Glomerular visceral epithelial cell (primary cell): Measurements from ENCODE around the gene PXMP2.
A peak's percentile ranks its signal among the peaks of the same experiment; 100 is the strongest.

ENCODE experiments used
- DNase-seq: peaks from one replicate; pipeline ENCODE4 v3.0.0-alpha.2; 2016; ENCODE audit errors: extremely low spot score

PXMP2 gene

GRCh38 chr12:132687211-132688164 is at the start of gene PXMP2, which contains the start of gene POLE:
Gene PXMP2, plus strand, starts transcription at chr12:132687587. Its CDS starts 84 bp downstream, at chr12:132687671.
Gene POLE, minus strand, starts transcription at chr12:132687342. Its CDS starts 27 bp downstream, at chr12:132687315.
- DNase-seq: peak; percentile 96

- no peak for DNase-seq
These were observed 49.6 kb upstream of the PXMP2 start for GRCh38 chr12:132637811-132638210.

- DNase-seq: peak; percentile 58
These were observed 48.6 kb upstream of the PXMP2 start for GRCh38 chr12:132638541-132639408.

DNA sequence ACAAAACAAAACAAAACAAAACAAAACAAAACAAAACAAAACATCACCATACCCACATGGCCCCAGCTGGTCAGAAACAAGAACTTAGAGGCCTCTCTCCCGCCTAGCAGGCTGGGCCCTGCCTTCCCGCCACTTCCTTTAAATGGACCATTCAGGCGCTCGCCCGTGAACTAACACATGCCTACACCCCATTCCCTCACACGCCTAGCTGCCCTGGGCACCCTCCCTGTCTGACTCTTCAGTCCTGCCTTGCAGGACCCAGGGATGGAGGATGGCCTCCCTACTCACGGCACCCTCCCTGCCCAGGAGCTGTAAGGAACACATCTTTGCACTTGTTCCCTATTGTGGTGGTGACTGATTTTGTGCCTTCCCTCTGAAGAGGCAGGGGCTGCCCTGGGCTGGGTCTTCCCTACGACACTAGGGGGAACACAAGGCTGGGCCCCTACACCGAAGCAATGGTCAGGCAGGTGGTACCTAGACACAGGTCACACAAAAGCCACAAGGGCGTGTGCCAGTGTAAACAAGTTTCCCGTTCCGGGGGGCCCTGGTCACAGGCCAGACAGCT is 47.3 kb upstream of the PXMP2 start:
- DNase-seq: no peak

- no peak for DNase-seq
These were observed 46.5 kb upstream of the PXMP2 start for GRCh38 chr12:132640936-132641335.

DNA sequence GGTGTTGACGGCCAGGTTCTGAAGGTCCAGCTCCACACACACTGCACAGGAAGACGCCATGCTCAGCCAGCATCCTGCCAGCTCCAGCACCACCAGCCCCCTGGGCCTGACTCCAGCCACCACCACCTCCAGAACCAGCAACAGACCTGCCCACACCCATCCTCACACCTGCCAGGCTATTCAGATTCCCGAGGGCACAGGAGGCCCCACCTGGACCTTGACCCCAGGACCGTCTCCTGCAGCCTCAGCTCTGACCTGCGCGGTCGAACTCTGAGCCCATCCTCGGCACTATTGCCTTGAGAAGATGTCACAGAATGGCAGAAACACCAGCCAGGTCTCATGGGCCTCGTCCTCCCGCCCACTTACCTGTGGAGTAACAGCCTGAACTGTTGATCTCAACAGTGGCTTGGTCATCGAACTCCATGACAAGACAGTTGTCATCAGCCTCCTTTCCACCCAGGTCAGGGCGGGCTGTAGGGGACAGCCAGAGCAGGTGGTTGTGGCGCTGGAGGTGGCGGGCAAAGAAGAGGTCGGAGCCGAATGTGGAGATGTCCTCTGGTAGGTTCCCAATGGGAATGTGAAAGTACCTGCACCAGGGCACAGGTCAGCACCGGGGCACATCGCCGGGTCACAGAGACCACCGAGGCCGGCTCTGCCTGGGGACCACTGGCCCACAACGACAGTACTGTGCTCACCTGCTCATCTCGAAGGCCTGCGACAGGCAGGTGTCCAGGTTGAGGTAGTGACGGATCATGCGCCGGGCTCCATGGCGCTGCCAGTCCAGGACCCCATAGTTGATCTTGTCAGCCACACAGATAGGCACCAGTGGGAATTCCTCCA is 45.4 kb upstream of the PXMP2 start:
- no peak for DNase-seq

GRCh38 chr12:132642846-132643835 is 44.2 kb upstream of the PXMP2 start:
- DNase-seq: no peak

DNA sequence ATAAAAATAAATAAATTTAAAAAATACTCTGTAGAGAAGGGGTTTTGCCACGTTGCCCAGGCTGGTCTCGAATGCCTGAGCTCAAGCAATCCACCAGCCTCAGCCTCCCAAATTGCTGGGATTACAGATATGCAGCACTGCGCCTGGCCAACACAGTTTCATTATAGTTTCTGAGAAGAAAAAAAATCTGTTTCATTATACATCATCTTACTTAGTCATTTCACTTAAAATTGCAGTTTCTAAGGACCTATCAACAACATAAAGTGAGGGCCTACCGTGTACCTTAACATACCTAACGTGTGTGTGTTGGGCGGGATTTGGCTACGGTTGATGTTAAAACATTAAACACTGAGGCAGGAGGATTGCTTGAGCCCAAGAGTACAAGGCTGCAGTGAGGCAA is 40.5 kb upstream of the PXMP2 start:
- no peak for DNase-seq

DNA sequence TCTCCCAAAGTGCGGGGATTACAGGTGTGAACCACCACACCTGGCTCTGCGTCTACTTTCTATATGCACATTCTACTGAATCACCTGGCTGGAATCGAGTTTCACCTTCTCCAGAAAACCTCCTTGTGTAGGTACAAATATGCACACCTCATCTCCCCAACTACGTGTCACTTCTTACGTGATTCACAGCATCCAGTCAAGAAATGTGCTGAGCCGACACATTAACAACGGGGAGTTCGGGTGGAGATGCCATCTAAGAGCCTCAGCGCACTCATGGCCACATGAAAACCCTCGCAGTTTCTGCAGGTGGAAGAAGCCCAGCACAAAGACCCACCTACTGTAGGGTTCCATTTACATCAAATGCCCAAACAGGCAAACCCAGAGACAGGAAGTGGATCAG is 39.5 kb upstream of the PXMP2 start:
- DNase-seq: no peak

- DNase-seq: no peak
These were observed 38.7 kb upstream of the PXMP2 start for GRCh38 chr12:132648616-132649225.

DNA sequence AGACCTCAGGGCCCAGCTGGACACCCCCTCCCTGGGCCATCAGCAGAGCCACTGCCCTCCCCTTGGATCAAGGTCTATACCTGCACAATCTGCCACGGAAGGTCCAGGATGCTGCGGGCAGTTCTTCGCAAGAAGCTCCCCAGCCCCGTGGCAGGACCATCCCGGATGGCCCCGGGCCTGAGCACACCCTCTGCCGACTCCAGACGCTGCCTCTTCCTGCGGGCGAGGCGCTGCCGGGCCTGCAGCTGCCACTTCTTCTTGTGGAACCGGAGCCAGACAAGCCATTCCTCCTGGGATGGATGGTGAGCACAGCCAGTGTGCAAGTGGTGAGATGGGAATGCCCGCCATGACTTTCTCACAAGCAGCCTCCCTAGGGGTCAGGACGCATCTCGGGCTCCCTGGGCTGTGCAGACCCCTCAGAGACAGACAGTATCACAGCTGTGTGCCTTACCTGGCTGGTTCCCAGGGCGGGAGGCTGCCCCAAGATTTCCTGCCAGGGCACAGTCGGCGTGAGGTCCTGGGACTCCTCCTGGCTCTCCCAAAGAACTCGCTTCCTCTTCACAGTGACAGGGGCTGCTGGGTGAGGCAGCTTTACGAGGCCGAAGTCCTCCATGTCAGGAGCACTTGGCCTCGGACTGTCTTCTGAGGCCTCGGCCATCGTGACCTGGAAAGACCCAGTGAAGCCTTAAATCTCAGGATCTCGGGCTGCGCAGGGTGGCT is 38.0 kb upstream of the PXMP2 start:
- no peak for DNase-seq

DNA sequence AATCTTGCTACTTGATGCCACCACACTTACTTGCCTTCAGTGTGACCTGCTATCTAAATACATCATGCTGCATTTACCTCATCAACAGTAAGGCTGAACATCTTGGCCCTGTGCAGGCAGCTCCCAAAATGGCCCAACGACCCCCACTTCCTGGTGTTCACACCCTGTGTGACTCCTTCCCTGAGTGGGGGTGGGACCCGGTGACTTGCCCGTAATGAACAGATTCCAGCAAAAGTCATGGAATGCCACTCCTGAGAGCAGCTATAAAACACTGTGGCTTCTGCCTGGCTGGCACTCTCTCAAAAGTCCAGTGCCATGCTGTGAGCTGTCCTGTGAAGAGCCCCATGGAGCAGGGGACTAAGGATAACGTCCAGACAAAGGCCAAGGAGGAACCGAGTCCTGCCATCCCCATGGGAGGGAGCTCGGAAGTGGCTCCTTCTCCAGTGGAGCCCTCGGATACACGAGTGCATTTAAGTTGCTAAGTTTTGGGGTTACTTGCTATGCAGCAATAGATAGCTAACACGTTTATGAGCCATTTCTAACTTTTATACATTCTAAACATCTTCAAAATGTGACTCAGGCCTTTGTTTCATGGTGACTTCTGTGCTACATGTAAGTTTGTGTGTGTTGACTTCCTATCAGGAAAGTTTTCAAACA is 35.8 kb upstream of the PXMP2 start:
- DNase-seq: no peak

DNA sequence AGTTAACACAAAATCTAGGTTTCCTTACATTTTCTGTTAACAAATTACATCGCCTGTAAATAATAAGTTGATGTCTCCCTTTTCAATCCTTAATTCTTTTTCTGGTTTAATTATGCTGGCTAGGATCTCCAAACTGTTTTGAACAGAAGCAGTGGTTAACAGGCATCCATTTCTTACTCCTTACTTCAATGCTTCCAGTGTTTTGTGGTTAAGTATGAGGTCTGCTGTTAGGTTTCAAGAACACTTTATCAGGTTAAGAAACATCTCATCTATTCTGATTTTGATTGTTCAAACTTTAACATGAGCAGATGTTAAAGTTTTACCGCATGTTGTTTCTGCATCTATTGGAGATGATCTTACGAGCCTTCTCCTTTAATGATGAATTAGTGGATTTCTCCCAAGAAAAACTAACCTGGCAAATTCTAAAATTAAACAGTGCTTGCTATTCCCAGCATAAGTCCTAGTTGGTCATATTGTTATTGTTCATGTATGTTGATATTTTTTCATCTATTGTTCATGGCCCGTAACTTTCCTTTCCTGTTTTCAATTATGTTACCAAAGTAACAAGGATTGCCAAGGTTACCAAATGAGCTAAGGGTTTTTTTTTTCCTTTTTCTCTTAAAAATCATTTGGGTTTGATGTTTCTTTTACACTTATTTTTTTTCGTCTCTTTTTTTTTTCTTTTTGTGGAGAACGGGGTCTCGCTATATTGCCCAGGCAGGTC is 33.7 kb upstream of the PXMP2 start:
- no peak for DNase-seq

DNA sequence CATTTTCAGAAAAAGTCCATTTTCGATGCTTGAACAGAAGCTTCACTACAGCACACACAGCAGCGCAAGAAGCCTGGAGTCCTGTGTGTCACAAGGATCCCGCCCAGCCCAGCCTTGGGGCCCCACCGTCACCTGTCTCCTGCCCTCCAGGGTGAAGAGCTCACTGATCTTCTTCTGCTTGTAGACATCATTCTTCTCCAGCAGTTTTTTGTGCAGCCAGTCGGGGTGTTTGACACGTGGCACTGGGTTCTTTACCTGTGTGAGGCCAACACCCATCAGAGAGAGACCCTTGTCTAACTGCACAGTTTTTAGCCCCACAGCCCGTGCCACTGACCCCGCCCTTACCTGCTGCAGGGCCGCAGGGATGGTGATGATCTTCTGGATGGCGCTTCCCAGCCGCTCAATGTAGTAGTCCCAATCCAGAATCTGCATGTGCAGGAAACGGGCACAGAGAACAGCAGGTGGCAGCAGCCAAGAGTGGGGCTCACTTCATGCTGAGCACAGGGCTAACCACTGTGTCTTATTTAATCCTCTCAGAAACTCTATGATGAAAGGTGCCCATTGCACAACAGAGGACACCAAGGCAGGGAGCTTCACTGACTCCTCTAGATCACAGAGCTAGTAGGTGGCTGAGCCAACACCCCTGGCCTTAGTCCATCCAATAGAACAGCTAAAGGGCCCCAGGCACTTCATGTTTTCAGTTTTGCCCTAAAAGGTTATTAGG is 30.2 kb upstream of the PXMP2 start:
- no peak for DNase-seq

GRCh38 chr12:132658149-132658894 is 29.1 kb upstream of the PXMP2 start:
- no peak for DNase-seq

GRCh38 chr12:132659146-132659545 is 28.2 kb upstream of the PXMP2 start:
- DNase-seq: no peak
